Measurements from ENCODE around the gene WWP2. TPM values are rescaled to one million over a fixed set of nuclear protein-coding genes. Genes with fewer than 3 reads are reported as not detected.

WWP2 gene
- total RNA-seq, 1 experiment from 2014 or later, result 40.2 TPM

DNA sequence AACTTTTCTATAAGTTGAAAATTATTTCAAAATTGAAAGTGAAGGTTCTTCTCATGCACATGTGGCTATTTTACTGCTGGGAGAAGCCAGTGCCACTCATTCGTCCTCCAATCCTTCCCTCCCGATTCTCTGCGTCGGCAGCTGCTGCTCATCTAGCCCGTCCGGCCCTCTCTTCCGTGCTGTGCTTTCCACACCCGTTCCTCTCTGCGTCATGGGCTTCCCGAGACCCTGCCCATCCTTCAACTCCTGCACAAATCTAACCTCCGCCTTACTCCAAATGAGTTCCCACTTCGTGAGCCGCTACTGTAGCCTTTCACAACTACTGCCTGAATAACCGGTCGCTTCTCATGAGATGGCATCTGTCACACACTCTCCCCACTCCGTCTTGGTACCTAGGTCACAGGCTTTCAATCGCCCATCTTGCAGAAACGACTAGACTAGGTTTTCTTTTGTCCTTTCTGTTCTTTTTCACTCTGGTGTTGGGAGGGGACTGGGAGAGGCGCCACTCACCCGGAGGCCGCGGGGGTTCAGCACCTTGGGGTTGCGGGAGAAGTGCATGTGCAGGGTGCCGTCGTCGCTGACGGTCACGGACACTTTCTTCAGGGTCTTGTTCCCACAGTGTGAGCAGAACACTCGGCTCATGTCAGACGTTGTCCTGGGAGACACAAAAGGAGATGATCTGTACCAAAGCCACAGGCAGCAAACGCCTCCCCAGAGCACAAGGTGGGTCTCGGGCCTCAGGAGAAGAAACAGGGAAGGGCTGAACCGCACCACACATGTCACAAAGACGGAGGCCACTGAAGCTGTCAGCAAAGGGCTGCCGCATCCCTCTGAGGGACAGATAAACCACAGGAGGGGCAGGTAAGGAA lies 17.5 kb upstream of the WWP2 start:
- Histone ChIP-seq H3K79me1 (ENCODE audit: insufficient read depth, low read depth, low read length, poor library complexity, severe bottlenecking) (no peaks in the 10 kb centered on the region), H3K14ac (ENCODE audit: insufficient read depth, low read length) (no peak overlapping the region), H3T11ph (ENCODE audit: low read length) (no peak overlapping the region), H4K5ac (ENCODE audit: insufficient read length, low read depth, low read length) (no peak overlapping the region), H2AK5ac (ENCODE audit: insufficient read length, low read length) (no peak overlapping the region), H3K9ac (ENCODE audit: extremely low read depth, insufficient read length, low read length) (no peak overlapping the region), H4K91ac (ENCODE audit: insufficient read length, low read depth, low read length) (no peak overlapping the region), H3K4me2 (ENCODE audit: insufficient read depth, insufficient read length, low read length) (no peak overlapping the region), H2BK5ac (ENCODE audit: insufficient read length, low read length) (no peak overlapping the region), H3K27me3 (ENCODE audit: insufficient read depth, low read length) (no peaks in the 10 kb centered on the region), H3K9me3 (ENCODE audit: control insufficient read depth, low read depth, low read length) (no peaks in the 10 kb centered on the region), H2BK120ac (ENCODE audit: low read depth, low read length, poor library complexity, severe bottlenecking) (no peak overlapping the region), H4K8ac (replicated peaks; ENCODE audit: insufficient read length, low read depth, low read length) (no peak overlapping the region), H2BK15ac (ENCODE audit: low read depth, low read length) (no peak overlapping the region), H3K23ac (ENCODE audit: insufficient read length, low read depth, low read length) (no peak overlapping the region), H3K56ac (ENCODE audit: insufficient read length, low read depth, low read length) (no peak overlapping the region), H2BK20ac (ENCODE audit: low read depth, low read length, poor library complexity, severe bottlenecking) (no peak overlapping the region), H3K79me2 (ENCODE audit: insufficient read depth, low read length) (no peaks in the 10 kb centered on the region), H2AFZ (ENCODE audit: low read length) (no peak overlapping the region), H3K4ac (ENCODE audit: low read depth, low read length) (no peak overlapping the region), H2BK12ac (ENCODE audit: insufficient read length, low read depth, low read length) (no peak overlapping the region), H4K20me1 (ENCODE audit: control insufficient read depth, insufficient read depth, insufficient read length) (no peaks in the 10 kb centered on the region), H3K27ac (ENCODE audit: insufficient read length, low read depth, low read length) (no peak overlapping the region), H3K23me2 (ENCODE audit: insufficient read length, low read depth, low read length, poor library complexity, severe bottlenecking) (no peaks in the 10 kb centered on the region), H3K18ac (ENCODE audit: insufficient read length, low read depth, low read length) (no peak overlapping the region), H3K4me1 (ENCODE audit: insufficient read depth, low read length) (no peaks in the 10 kb centered on the region)
- TF ChIP-seq, protein P1, sequence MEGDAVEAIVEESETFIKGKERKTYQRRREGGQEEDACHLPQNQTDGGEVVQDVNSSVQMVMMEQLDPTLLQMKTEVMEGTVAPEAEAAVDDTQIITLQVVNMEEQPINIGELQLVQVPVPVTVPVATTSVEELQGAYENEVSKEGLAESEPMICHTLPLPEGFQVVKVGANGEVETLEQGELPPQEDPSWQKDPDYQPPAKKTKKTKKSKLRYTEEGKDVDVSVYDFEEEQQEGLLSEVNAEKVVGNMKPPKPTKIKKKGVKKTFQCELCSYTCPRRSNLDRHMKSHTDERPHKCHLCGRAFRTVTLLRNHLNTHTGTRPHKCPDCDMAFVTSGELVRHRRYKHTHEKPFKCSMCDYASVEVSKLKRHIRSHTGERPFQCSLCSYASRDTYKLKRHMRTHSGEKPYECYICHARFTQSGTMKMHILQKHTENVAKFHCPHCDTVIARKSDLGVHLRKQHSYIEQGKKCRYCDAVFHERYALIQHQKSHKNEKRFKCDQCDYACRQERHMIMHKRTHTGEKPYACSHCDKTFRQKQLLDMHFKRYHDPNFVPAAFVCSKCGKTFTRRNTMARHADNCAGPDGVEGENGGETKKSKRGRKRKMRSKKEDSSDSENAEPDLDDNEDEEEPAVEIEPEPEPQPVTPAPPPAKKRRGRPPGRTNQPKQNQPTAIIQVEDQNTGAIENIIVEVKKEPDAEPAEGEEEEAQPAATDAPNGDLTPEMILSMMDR (conservative IDR thresholded peaks at IDR 0.05), result no peak
- Mint-ChIP-seq H3K27me3 (ENCODE audit: low read depth) (peaks cover 1% of the 10 kb centered on the region; the same call in 1 of the 2 replicates), H3K36me3 (ENCODE audit: insufficient read depth in 1 of 3, low read depth in 3 of 3) (peaks cover 71 to 94% (median 90%) of the 10 kb centered on the region in 3 experiments; a peak in 6 of 7 replicates), H3K4me3 (no peak overlapping the region), H3K27ac (0 out of 7 replicates have a peak overlapping the region, but pooled peaks of 1 of the 3 experiments have one; percentile 4), H3K9me3 (no peaks in the 10 kb centered on the region), H3K4me1 (no peaks in the 10 kb centered on the region)
- no peak for DNase-seq
- no CpG with 5 or more reads among the region's 35 CpGs for WGBS (ENCODE audit: extremely low coverage, insufficient read length, low lambda C conversion rate)

All from H9 (cell line).